Pulmonary artery endothelial cell (primary cell): Measurements from ENCODE around the gene DLGAP4. TPM values are rescaled to one million over a fixed set of nuclear protein-coding genes. Genes with fewer than 3 reads are reported as not detected.

Source experiments
- DNase-seq: peaks from one replicate; pipeline ENCODE4 v3.0.0-alpha.2; 2011; ENCODE audit warnings: low read depth, low spot score
- total RNA-seq: library from RNA; depleted of rRNA; stranded (reverse); fragments of >200 nt; gene quantifications from 2 replicates; pipeline ENCODE4 v1.2.3, GENCODE V29; 2014

DLGAP4 gene, protein sequence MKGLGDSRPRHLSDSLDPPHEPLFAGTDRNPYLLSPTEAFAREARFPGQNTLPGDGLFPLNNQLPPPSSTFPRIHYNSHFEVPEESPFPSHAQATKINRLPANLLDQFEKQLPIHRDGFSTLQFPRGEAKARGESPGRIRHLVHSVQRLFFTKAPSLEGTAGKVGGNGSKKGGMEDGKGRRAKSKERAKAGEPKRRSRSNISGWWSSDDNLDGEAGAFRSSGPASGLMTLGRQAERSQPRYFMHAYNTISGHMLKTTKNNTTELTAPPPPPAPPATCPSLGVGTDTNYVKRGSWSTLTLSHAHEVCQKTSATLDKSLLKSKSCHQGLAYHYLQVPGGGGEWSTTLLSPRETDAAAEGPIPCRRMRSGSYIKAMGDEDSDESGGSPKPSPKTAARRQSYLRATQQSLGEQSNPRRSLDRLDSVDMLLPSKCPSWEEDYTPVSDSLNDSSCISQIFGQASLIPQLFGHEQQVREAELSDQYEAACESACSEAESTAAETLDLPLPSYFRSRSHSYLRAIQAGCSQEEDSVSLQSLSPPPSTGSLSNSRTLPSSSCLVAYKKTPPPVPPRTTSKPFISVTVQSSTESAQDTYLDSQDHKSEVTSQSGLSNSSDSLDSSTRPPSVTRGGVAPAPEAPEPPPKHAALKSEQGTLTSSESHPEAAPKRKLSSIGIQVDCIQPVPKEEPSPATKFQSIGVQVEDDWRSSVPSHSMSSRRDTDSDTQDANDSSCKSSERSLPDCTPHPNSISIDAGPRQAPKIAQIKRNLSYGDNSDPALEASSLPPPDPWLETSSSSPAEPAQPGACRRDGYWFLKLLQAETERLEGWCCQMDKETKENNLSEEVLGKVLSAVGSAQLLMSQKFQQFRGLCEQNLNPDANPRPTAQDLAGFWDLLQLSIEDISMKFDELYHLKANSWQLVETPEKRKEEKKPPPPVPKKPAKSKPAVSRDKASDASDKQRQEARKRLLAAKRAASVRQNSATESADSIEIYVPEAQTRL
- 9.4 and 20.0 TPM in 2 replicates for total RNA-seq

- no peak for DNase-seq
Measured at GRCh38 chr20:36305602-36306551, at the start of gene DLGAP4. TSS of gene DLGAP4 (plus strand) at chr20:36306339. CDS start at chr20:36431718, 125,379 bp downstream.

DNA sequence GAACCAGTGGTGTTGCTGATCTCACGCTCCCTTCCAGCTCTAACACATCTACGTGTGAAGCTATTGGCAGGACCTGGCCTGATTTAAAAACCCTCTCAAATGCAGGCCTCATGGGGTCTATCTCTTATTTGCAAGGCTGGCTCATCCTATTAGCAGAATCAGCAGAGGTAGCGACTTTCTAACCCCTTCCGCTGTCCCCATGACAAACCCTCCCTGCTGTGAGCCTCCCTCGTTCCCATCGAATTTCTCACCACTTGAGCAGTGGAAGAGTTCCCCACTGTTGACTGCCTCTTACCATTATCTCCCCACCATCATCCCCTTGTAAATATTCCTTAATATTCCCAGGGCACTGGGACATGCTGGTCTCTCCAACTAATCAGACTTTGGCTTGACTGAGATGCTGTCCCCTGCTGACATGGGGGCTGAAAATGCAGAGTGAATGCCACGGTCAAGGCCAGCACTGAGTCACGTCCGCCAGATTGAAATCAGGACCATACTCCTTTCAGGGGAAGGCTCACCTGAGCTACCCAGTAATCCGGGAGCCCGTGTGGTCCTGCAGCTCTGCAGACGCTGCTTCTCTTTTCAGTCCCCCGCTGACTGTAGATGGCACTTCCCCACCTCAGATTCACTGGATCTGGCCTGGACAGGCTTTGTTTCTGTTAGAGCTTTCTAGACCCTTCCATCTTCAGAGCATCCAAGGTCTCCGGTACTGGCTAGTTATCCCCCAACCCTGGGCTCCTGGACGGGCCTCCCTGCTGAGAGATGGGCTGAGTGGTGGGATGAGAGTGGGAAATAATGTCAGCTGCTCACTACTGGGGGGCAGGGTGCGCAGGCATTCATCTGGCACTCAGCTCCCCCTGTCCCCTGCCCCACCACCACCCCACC lies 46.7 kb upstream of the DLGAP4 start:
- no peak for DNase-seq

DNA sequence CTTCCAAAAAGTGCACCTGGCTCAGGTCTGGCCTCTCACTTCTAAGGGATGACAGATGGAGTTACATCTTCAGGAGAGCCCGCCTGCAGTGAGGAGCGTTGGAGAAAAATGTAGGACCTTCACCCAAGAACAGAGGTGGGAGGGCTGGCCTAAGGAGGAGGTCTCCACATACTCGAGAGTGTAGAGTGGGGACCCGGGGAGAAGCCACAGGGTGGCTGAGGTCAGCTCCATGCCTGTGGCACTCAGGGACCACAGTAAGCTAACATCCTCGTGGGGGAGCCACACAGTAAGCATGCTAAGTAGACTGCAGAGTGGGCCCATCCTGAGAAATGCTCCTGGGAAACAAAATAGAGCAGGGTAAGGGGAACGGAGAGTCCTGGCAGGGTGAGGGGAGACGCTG lies 45.8 kb upstream of the DLGAP4 start:
- DNase-seq, result no peak

DNA sequence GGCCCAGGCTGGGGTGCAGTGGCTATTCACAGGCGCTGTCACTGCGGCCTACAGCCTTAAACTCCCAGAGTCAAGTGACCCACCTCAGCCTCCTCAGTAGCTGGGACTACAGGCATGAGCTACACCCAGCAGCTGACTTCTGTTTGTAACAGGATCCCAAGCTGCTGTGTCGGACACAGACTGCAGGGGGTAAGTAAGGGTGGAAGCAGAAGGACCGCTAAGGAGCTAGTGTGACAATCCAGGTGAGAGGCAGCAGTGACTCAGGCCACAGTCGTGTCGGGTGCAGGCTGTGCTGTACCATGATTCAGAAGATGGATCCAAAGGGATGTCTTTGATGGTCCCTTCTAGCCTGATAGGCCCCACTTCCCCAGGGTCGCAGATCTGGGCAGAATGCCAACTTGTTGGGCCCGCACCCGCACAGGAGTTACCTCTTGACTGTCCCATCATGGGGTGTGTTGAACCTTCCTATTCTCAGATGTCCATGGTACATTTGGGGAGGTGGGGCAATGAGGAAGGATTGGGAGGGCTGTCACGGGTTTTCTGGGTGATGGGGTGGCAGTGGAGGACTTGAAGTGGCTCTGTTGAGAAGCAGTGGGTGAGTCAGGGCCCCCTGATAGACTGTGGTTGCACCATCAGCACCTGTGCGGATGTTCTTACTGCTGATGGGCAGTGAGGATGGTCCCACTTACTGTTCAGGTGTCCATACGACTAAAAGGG lies 44.6 kb upstream of the DLGAP4 start:
- no peak for DNase-seq

DNA sequence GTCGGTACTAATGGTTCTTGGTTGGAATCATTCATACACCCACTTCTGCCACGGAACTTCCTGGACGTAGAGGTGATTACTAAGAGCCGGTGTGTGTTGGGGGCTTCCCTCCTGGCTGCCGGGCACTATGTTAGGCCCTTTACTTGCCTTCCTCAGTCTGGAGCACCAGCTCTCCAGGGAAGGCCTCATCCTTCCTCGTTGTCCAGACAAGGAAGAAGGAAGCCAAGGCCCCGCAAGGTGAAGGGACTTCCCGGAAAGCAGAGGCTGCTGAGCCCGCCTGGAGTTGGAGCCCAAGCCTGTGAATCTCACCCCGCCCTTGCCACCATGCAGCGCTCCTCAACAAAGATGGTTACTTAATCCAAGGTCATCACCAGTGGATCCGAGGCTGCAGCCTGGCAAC lies 43.7 kb upstream of the DLGAP4 start:
- DNase-seq, result no peak

GRCh38 chr20:36264426-36265246 lies 41.5 kb upstream of the DLGAP4 start:
- DNase-seq, result no peak

DNA sequence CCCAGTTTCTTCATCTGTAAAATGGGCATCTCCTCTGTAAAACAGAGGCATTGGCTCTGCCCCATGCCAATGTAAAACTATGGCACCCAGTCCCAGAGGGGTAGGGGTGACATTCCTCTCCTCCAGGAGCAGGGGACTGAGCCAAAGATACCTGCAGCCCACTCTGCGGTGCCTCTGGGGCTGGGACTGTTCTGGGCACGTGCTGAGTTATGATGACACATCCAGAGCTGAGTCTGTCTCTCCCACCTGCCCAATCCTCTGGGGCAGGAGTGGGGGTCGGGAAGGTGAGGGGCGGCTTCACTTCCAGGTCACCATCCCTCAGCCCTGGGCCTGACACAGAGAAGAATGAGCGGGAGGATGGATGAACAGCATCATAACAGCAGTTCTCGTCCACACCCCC lies 40.0 kb upstream of the DLGAP4 start:
- no peak for DNase-seq

GRCh38 chr20:36267605-36268381 lies 38.3 kb upstream of the DLGAP4 start:
- DNase-seq, result no peak

- no peak for DNase-seq
Measured at GRCh38 chr20:36268440-36269342, 37.4 kb upstream of the DLGAP4 start.

GRCh38 chr20:36269507-36269906 lies 36.6 kb upstream of the DLGAP4 start:
- no peak for DNase-seq

GRCh38 chr20:36270744-36271638 lies 35.1 kb upstream of the DLGAP4 start:
- no peak for DNase-seq

- DNase-seq, result no peak
Measured at GRCh38 chr20:36271639-36272546, 34.2 kb upstream of the DLGAP4 start.

DNA sequence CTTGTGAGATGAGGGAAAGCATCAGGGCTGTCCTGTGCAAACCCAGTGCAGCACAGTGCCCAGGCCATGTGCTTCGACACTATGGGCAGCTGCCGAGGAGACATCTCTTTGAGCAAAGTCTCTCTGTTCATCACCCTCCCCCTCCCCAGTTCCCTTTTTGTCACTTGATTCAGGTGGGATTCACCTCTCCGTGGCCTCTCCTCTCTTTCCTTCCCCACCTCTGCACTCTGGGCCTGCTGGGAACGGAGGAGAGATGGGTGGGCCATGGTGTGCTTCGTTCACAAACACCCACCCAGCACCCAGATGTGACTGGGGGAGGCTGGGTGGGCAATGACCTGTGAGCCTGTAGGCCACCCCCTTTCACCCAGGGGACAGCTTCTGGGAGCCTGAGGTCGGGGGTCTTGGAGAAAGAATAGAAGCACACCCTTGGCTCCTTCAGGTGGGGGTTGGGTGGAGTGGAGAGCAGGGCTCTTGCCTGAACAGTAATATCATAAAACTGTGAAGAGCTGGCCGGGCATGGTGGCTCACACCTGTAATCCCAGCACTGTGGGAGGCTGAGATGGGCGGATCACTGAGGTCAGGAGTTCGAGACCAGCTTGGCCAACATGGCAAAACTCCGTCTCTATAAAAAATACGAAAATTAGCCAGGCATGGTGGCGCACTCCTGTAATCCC lies 33.5 kb upstream of the DLGAP4 start:
- DNase-seq, result no peak
